Measurements from ENCODE around the gene DOCK2. TPM values are rescaled to one million over a fixed set of nuclear protein-coding genes. Genes with fewer than 3 reads are reported as not detected.

DOCK2 gene
- total and polyA plus RNA-seq, 9 of the 15 experiments (the other 6 are each of a cell fraction or from before 2014, with no cell fraction given), result 4.5 to 42.6 (median 20.5) TPM

DNA sequence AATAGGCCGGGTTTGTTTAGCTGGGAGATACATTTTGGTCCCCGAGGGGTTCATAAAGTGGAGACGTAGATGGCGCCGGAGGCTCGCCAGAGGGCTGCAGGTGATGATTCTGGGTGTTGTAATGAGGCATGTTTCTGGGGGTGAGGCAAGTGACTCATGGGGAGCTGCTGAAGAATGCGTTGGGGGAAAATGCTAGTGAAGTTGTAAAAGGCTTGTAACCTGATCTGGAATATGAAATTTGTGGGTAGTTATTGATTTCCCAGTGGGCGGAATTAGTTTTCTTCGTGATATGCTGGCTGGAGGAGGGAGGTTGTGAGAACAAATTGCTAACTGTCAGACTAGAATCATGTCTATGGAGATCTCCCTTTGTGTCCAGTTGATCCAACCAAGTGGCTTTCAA is 158.3 kb downstream of the DOCK2 start (continued):
- TF ChIP-seq ZBTB34 (CRISPR knock-in tag; IDR thresholded peaks at IDR 0.05) (no peak), EGR1 (conservative IDR thresholded peaks at IDR 0.05) (peak; percentile 67), RBM15 (IDR thresholded peaks at IDR 0.05; ENCODE audit: insufficient read depth, low read length) (no peak), ASH1L (IDR thresholded peaks at IDR 0.05; ENCODE audit: borderline replicate concordance, low read depth, partially characterized antibody) (no peak)

GRCh38 chr5:169796731-169797130 is 159.7 kb downstream of the DOCK2 start:
- Histone ChIP-seq H4K20me1 (replicated peaks; ENCODE audit: control insufficient read depth, insufficient read depth, low read length) (no peaks in the 10 kb centered on the region), H3K9me1 (ENCODE audit: control insufficient read depth, insufficient read depth, low read length) (no peaks in the 10 kb centered on the region), H3K27ac (ENCODE audit: extremely low read depth, low read depth, low read length) (no peak overlapping the region), H3K9me3 (replicated peaks; ENCODE audit: control insufficient read depth, insufficient read depth, low read depth, low read length) (no peaks in the 10 kb centered on the region), H3K9ac (ENCODE audit: insufficient read depth in 1 of 2, low read depth in 2 of 2, low read length in 2 of 2) (no peak overlapping the region), H3K27me3 (ENCODE audit: control insufficient read depth in 2 of 2, insufficient read depth in 2 of 2, low read length in 2 of 2) (no peaks in the 10 kb centered on the region), H3K4me3 (no peak overlapping the region), H3K36me3 (ENCODE audit: control insufficient read depth, insufficient read depth, low read length) (no peaks in the 10 kb centered on the region), H2AFZ (ENCODE audit: low read depth, low read length) (no peak overlapping the region), H3K4me2 (ENCODE audit: insufficient read depth, low read length) (no peak overlapping the region), H3K4me1 (replicated peaks in 1 of 2; ENCODE audit: control insufficient read depth in 2 of 2, insufficient read depth in 2 of 2, low read length in 2 of 2) (no peaks in the 10 kb centered on the region; a peak in 1 of 5 replicates), H3K79me2 (ENCODE audit: control insufficient read depth, insufficient read depth, low read length) (no peaks in the 10 kb centered on the region)
- no peak for FAIRE-seq
- no TSS peak for BruUV-seq (replicated peaks)
- ChIA-PET POLR2A (no interaction called here), CTCF (ENCODE audit: low intra/inter-chr PET ratio) (no interaction called here)
- in situ Hi-C loops (cut with MboI), result no loop called here
- ATAC-seq, result no peak
- TF ChIP-seq HDGF (IDR thresholded peaks at IDR 0.05), result no peak
- TF ChIP-seq NUFIP1 (IDR thresholded peaks at IDR 0.05; ENCODE audit: partially characterized antibody), result no peak
- TF ChIP-seq EWSR1 (IDR thresholded peaks at IDR 0.05; ENCODE audit: borderline replicate concordance, low read depth, partially characterized antibody), result no peak
- TF ChIP-seq MAFF (IDR thresholded peaks at IDR 0.05; ENCODE audit: low read length), result no peak
- intact Hi-C loops (cut with micrococcal nuclease), result no loop called here
- no peak for DNase-seq (ENCODE audit: extremely low read depth in 1 of 4, low spot score in 3 of 4)
- 70% methylated on average over 2 of the region's 2 CpGs for WGBS (ENCODE audit: insufficient coverage, low coverage, missing lambda C conversion rate)

Data from K562 (cell line).